ENCODE results near the gene LIN54. TPM values are rescaled to one million over a fixed set of nuclear protein-coding genes. Genes with fewer than 3 reads are reported as not detected.

LIN54 gene
- total RNA-seq, 2 donors from 2014 or later = 14.5 to 18.1 TPM

GRCh38 chr4:82975792-82976191, 34.8 kb downstream of the LIN54 start:
- Histone ChIP-seq H3K9me3 (ENCODE audit: control insufficient read depth, low read length) (no peaks in the 10 kb centered on the region), H3K27ac (ENCODE audit: low read depth, low read length) (no peak overlapping the region), H3K4me3 (ENCODE audit: low read length) (no peak overlapping the region), H3K4me1 (ENCODE audit: control insufficient read depth, insufficient read depth, low read length) (no peaks in the 10 kb centered on the region), H3K9ac (ENCODE audit: extremely low read depth, low read length, poor library complexity, severe bottlenecking) (no peak overlapping the region), H3K27me3 (ENCODE audit: control insufficient read depth, insufficient read depth, low read length, poor library complexity, severe bottlenecking) (no peaks in the 10 kb centered on the region), H3K36me3 (ENCODE audit: control insufficient read depth, insufficient read depth, low read length) (peaks cover 34% of the 10 kb centered on the region)
- no peak overlapping the region for H3K4me3 Mint-ChIP-seq
- no peak overlapping the region for H3K27ac Mint-ChIP-seq
- WGBS, 2 experiments (ENCODE audit: insufficient coverage in 1 of 2, insufficient read length in 1 of 2) = 92 to 100% methylated on average over 2 of the region's 2 CpGs
- no peaks in the 10 kb centered on the region for H3K4me1 Mint-ChIP-seq
- TF ChIP-seq CTCF (conservative IDR thresholded peaks at IDR 0.05) = no peak
- no peaks in the 10 kb centered on the region for H3K27me3 Mint-ChIP-seq (ENCODE audit: insufficient read depth)
- no peaks in the 10 kb centered on the region for H3K9me3 Mint-ChIP-seq
- DNase-seq = no peak
- H3K36me3 Mint-ChIP-seq (ENCODE audit: low read depth) = peaks cover 17% of the 10 kb centered on the region

GRCh38 chr4:82969414-82969813, 41.2 kb downstream of the LIN54 start:
- Histone ChIP-seq H3K4me3 (ENCODE audit: low read length) (no peak overlapping the region), H3K9ac (ENCODE audit: extremely low read depth, low read length, poor library complexity, severe bottlenecking) (no peak overlapping the region), H3K27me3 (ENCODE audit: control insufficient read depth, insufficient read depth, low read length, poor library complexity, severe bottlenecking) (no peaks in the 10 kb centered on the region), H3K27ac (ENCODE audit: low read depth, low read length) (no peak overlapping the region), H3K36me3 (ENCODE audit: control insufficient read depth, insufficient read depth, low read length) (peaks cover 41% of the 10 kb centered on the region), H3K9me3 (ENCODE audit: control insufficient read depth, low read length) (no peaks in the 10 kb centered on the region), H3K4me1 (ENCODE audit: control insufficient read depth, insufficient read depth, low read length) (peaks cover 3% of the 10 kb centered on the region)
- Mint-ChIP-seq H3K4me3 (no peak overlapping the region), H3K36me3 (ENCODE audit: low read depth) (peaks cover 31% of the 10 kb centered on the region), H3K9me3 (no peaks in the 10 kb centered on the region), H3K4me1 (peaks cover 9% of the 10 kb centered on the region), H3K27ac (no peak overlapping the region), H3K27me3 (ENCODE audit: insufficient read depth) (no peaks in the 10 kb centered on the region)
- TF ChIP-seq CTCF (conservative IDR thresholded peaks at IDR 0.05) = no peak
- 92 to 100% methylated on average over 2 of the region's 2 CpGs for WGBS, 2 experiments (ENCODE audit: insufficient coverage in 1 of 2, insufficient read length in 1 of 2)
- DNase-seq = no peak

- no peak overlapping the region for H3K27ac Mint-ChIP-seq
- peaks cover 9% of the 10 kb centered on the region for H3K4me1 Mint-ChIP-seq
- Histone ChIP-seq H3K4me1 (ENCODE audit: control insufficient read depth, insufficient read depth, low read length) (peaks cover 3% of the 10 kb centered on the region), H3K36me3 (ENCODE audit: control insufficient read depth, insufficient read depth, low read length) (peaks cover 46% of the 10 kb centered on the region), H3K27me3 (ENCODE audit: control insufficient read depth, insufficient read depth, low read length, poor library complexity, severe bottlenecking) (no peaks in the 10 kb centered on the region), H3K9me3 (ENCODE audit: control insufficient read depth, low read length) (no peaks in the 10 kb centered on the region), H3K9ac (ENCODE audit: extremely low read depth, low read length, poor library complexity, severe bottlenecking) (no peak overlapping the region), H3K27ac (ENCODE audit: low read depth, low read length) (no peak overlapping the region), H3K4me3 (ENCODE audit: low read length) (no peak overlapping the region)
- no peaks in the 10 kb centered on the region for H3K27me3 Mint-ChIP-seq (ENCODE audit: insufficient read depth)
- no peak for DNase-seq
- no peak overlapping the region for H3K4me3 Mint-ChIP-seq
- 88 to 90% methylated on average over 3 to 4 of the region's 4 CpGs for WGBS, 2 experiments (ENCODE audit: insufficient coverage in 1 of 2, insufficient read length in 1 of 2)
- H3K9me3 Mint-ChIP-seq = no peaks in the 10 kb centered on the region
- H3K36me3 Mint-ChIP-seq (ENCODE audit: low read depth) = peaks cover 32% of the 10 kb centered on the region
- no peak for TF ChIP-seq CTCF (conservative IDR thresholded peaks at IDR 0.05)
These were observed 41.7 kb downstream of the LIN54 start for GRCh38 chr4:82968972-82969371.

Data from endodermal cell (in vitro differentiated cells).